Suprapubic skin (tissue), 3 donors: Measurements from ENCODE around the gene HS3ST6.

Source experiments
- CTCF ChIP-seq, 2 donors: fragments of 200-600 bp in 1 of 2; fragments of 450-650 bp in 1 of 2; sonication (generic) in 1 of 2; IDR thresholded peaks; one replicate each; pipeline ENCODE4 v1.5.1; 2016 to 2019; ENCODE audit warnings: antibody characterized with exemption in 2 of 2, mild to moderate bottlenecking in 1 of 2, moderate library complexity in 1 of 2
- POLR2AphosphoS5 ChIP-seq, 3 donors: sonication (generic); formaldehyde crosslinking; IDR thresholded peaks; one replicate each; pipeline ENCODE4 v1.6.1; 2017; ENCODE audit warnings: antibody characterized with exemption in 3 of 3

GRCh38 chr16:1914988-1915387 lies 3.2 kb downstream of the HS3ST6 start:
- TF ChIP-seq POLR2AphosphoS5 (IDR thresholded peaks at IDR 0.05), result no peak
- no peak for TF ChIP-seq CTCF (IDR thresholded peaks at IDR 0.05)
